Ectodermal cell (in vitro differentiated cells): ENCODE measurements around the gene FLOT1.
"Not testable (repeated sequence)": the region's sequence is repeated elsewhere in the genome, so short reads cannot be mapped to it uniquely, and the experiment has no call there.

Source experiments
- H3K27ac ChIP-seq: 2 replicates; pipeline ENCODE4 v1.7.0; 2013; ENCODE audit warnings: mild to moderate bottlenecking, low read depth, low read length; ENCODE audit not compliant: insufficient read depth, poor library complexity, severe bottlenecking
- H3K27me3 ChIP-seq: 2 replicates; pipeline ENCODE4 v1.7.0; 2013; ENCODE audit warnings: mild to moderate bottlenecking, low read length; ENCODE audit not compliant: insufficient read depth, control insufficient read depth, poor library complexity, severe bottlenecking
- H3K36me3 ChIP-seq: one replicate; pipeline ENCODE4 v1.7.0; 2013; ENCODE audit warnings: low read length; ENCODE audit not compliant: control insufficient read depth, insufficient read depth
- H3K4me1 ChIP-seq: one replicate; pipeline ENCODE4 v1.7.0; 2013; ENCODE audit warnings: low read length; ENCODE audit not compliant: control insufficient read depth, insufficient read depth
- H3K4me3 ChIP-seq: 2 replicates; pipeline ENCODE4 v1.7.0; 2013; ENCODE audit warnings: low read depth, low read length, control low read depth; ENCODE audit not compliant: insufficient read depth
- H3K9me3 ChIP-seq: 2 replicates; pipeline ENCODE4 v1.7.0; 2013; ENCODE audit warnings: mild to moderate bottlenecking, low read length, moderate library complexity; ENCODE audit not compliant: control insufficient read depth
- WGBS, 2 experiments: methylation state at CpG; one replicate each; pipeline ENCODE4 v1.1.7; 2013; ENCODE audit warnings: missing lambda C conversion rate in 2 of 2; 5-methylcytosine and 5-hydroxymethylcytosine counted together

The FLOT1 gene

DNA sequence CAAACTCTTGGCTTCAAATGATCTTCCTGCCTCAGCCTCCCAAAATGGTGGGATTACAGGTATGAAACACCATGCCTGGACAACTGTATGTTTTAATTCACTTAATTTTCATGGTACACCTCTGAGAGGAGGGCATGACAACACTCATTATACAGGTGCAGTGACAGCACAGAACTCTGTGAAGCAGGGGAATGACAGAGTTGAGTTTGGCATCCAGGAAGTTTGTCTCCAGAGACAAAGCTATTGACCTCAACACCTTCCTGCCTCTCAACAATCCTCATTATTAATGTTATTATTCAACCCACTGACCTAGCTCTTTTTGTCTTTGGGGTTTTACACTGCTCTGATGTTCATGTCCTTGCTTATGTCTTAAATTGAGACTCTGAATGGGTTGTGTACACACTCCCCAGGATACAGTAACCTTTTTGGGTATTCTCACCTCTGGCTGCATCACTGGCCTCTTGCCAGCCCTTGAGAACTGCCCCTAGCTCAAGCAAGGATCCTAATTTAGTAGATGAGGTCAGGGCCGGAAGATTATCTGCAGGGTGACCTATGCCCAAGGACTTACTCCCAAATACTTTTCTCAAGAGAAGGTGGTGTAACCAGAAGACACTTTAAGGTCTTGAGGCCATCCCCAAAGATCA, 14.9 kb upstream of the FLOT1 start:
- H3K27me3 ChIP-seq: no peaks in the 10 kb centered on the region
- WGBS, 2 experiments: 95 to 97% methylated on average over 1 of the region's 1 CpG
- H3K4me3 ChIP-seq: no peak overlapping the region
- H3K4me1 ChIP-seq: no peaks in the 10 kb centered on the region
- no peaks in the 10 kb centered on the region for H3K9me3 ChIP-seq
- no peak overlapping the region for H3K27ac ChIP-seq
- H3K36me3 ChIP-seq: no peaks in the 10 kb centered on the region

GRCh38 chr6:30756405-30757003, 14.0 kb upstream of the FLOT1 start:
- 89 to 95% methylated on average over 7 of the region's 7 CpGs for WGBS, 2 experiments
- H3K27ac ChIP-seq, H3K4me3 ChIP-seq, H3K36me3 ChIP-seq, H3K4me1 ChIP-seq, H3K27me3 ChIP-seq, H3K9me3 ChIP-seq: not testable (repeated sequence)

DNA sequence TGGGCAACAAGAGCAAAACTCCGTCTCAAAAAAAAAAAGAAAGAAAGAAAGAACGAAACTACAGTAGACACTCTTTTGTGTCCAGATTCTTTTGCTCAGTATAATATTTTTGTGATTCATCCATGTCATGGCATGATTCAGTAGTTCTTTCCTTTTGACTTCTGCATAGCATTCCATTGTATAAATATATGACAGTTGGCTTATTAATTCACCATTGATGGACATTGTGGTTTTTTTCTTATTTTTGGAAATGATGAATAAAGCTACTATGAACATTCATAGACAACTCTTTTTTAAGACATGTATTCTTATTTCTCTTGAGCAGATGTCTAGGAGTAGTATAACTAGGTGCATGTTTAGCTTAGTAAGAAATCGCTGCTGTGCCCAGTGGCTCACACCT, 12.1 kb upstream of the FLOT1 start:
- no peaks in the 10 kb centered on the region for H3K9me3 ChIP-seq
- H3K36me3 ChIP-seq: no peaks in the 10 kb centered on the region
- 93 to 95% methylated on average over 3 of the region's 3 CpGs for WGBS, 2 experiments
- no peaks in the 10 kb centered on the region for H3K4me1 ChIP-seq
- no peaks in the 10 kb centered on the region for H3K27me3 ChIP-seq
- H3K4me3 ChIP-seq: no peak overlapping the region
- no peak overlapping the region for H3K27ac ChIP-seq

DNA sequence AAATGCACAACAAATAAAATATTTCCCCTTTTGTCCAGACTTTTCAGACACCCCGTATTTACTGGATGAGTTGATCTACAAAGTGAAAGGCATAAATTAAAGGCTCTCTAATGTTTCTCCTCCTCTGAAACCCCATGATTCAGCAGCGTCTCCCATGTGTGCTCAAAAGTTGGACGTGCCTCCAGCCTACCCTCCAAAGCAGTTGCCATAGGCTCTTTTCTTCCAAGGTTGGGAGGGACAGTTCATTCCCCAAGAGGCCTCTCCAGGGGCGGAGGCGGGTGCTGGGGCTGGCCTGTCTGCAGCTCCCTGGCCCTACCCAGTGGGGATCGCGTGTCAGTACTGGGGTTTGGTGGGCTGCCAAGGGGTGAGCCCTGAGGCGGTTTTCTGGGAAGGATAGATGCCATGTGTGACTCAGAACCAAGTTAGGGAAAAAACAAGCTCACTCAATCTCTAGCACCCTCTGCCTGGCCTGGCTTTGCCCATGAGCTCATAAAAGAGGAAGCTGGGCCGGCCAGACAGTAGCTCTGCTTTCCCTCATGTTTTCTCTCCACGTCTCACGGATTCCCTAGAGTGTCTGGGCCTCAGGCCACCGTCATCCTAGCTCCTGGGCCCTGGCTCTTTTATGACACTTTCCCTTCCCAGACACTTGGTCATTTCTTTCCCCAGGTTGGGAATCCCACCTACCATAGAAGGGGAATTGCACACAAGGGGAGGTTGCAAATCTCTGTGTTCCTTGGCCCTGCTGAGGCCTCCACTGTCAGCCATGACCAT, 9.9 kb upstream of the FLOT1 start:
- no peak overlapping the region for H3K27ac ChIP-seq
- no peaks in the 10 kb centered on the region for H3K36me3 ChIP-seq
- no peak overlapping the region for H3K4me3 ChIP-seq
- no peaks in the 10 kb centered on the region for H3K27me3 ChIP-seq
- WGBS, 2 experiments: 86 to 88% methylated on average over 12 of the region's 12 CpGs
- no peaks in the 10 kb centered on the region for H3K9me3 ChIP-seq
- H3K4me1 ChIP-seq: peaks cover 6% of the 10 kb centered on the region

- no peak overlapping the region for H3K4me3 ChIP-seq
- H3K27me3 ChIP-seq: no peaks in the 10 kb centered on the region
- H3K36me3 ChIP-seq: no peaks in the 10 kb centered on the region
- no peaks in the 10 kb centered on the region for H3K9me3 ChIP-seq
- no peak overlapping the region for H3K27ac ChIP-seq
- peaks cover 6% of the 10 kb centered on the region for H3K4me1 ChIP-seq
Observed at GRCh38 chr6:30750379-30750668, 7.8 kb upstream of the FLOT1 start.

DNA sequence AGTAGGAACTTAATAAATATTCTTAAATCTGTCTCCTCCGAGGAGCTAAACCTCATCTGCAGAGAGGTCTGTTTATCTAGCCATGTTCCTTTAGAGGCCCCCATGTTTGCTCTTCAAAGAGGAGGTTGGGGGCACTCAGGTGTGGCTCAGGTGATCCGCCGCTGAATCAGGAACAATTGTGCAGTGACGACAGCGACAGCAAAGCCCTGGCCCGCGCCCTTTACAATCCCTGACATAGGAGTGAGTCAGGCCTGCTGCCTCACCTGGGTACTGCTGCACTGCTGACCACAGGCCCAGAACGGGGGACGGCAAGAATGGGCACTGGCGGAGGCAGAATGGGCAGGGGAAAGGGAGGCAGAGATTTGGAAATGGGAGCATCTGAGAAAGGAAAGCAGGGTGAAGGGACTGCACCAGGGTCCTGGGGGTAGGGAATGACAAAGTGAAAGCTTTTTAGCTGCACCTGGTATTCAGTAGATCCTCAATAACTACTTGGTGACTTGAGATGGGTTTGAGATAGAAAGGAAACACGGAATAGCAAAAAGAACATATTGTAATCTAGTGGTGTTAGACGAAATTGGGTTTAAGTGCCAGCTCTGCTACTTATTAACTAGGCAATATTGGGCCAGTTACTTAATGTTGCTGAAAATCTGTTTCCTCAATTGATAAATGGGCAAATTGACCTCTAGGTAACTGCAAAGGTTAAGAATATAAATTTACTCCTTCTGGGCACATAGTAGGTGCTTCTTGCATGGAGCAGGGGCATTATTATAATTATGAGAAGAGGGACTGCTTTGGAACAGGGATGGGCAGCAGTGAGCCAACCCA, 7.3 kb upstream of the FLOT1 start:
- Histone ChIP-seq H3K36me3 (no peaks in the 10 kb centered on the region), H3K4me1 (peaks cover 6% of the 10 kb centered on the region), H3K4me3 (no peak overlapping the region), H3K27me3 (no peaks in the 10 kb centered on the region), H3K27ac (no peak overlapping the region), H3K9me3 (no peaks in the 10 kb centered on the region)
- WGBS, 2 experiments: 92 to 93% methylated on average over 12 of the region's 12 CpGs

- H3K36me3 ChIP-seq: no peaks in the 10 kb centered on the region
- 81% methylated on average over 8 of the region's 8 CpGs for whole genome bisulfite sequencing, 2 experiments
- peaks cover 6% of the 10 kb centered on the region for H3K4me1 ChIP-seq
- no peaks in the 10 kb centered on the region for H3K9me3 ChIP-seq
- H3K27me3 ChIP-seq: peaks cover 4% of the 10 kb centered on the region
- H3K4me3 ChIP-seq: no peak overlapping the region
- no peak overlapping the region for H3K27ac ChIP-seq
Observed at GRCh38 chr6:30748851-30749540, 6.5 kb upstream of the FLOT1 start.

- peaks cover 6% of the 10 kb centered on the region for H3K4me1 ChIP-seq
- no peaks in the 10 kb centered on the region for H3K36me3 ChIP-seq
- 88 to 96% methylated on average over 6 of the region's 6 CpGs for WGBS, 2 experiments
- no peak overlapping the region for H3K4me3 ChIP-seq
- no peak overlapping the region for H3K27ac ChIP-seq
- H3K27me3 ChIP-seq: peaks cover 12% of the 10 kb centered on the region
- H3K9me3 ChIP-seq: no peaks in the 10 kb centered on the region
Observed at GRCh38 chr6:30747902-30748769, 5.6 kb upstream of the FLOT1 start.

DNA sequence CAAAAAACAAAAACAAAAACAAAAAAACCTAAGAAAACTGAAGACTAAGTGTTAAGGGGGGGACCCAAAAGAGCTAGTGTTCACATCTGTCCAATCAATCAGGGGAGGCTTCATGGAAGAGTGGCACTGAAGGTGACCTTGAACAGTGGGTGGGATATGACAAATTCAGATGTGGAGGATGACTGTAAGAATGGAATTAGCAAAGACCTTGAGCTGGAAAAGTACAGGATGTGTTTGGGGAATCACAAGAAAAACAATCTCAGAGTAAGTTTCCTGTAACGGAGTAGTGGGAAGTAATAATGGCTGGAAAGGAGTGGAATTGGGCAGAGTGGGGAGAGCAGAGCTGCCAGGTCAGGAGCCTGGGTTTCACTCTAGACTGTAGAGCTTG, 4.8 kb upstream of the FLOT1 start:
- Histone ChIP-seq H3K4me1 (peaks cover 6% of the 10 kb centered on the region), H3K9me3 (no peaks in the 10 kb centered on the region), H3K36me3 (no peaks in the 10 kb centered on the region), H3K27ac (no peak overlapping the region), H3K27me3 (peaks cover 18% of the 10 kb centered on the region), H3K4me3 (no peak overlapping the region)
- 93 to 96% methylated on average over 1 of the region's 1 CpG for WGBS, 2 experiments
